Kidney glomerular epithelial cell (primary cell): ENCODE data around the gene SYDE2.
A peak's percentile ranks its signal among the peaks of the same experiment; 100 is the strongest.

Experiments
- DNase-seq: peaks from one replicate; lab custom pipeline; 2025; lab: John Stamatoyannopoulos, UW

SYDE2 gene

GRCh38 chr1:85121744-85122143 is 79.1 kb downstream of the SYDE2 start:
- DNase-seq, result no peak

- DNase-seq, result no peak
Observed at GRCh38 chr1:85118751-85119150, 82.1 kb downstream of the SYDE2 start.

- no peak for DNase-seq
Observed at GRCh38 chr1:85116856-85117255, 84.0 kb downstream of the SYDE2 start.

- DNase-seq, result no peak
Observed at GRCh38 chr1:85115933-85116332, 84.9 kb downstream of the SYDE2 start.

DNA sequence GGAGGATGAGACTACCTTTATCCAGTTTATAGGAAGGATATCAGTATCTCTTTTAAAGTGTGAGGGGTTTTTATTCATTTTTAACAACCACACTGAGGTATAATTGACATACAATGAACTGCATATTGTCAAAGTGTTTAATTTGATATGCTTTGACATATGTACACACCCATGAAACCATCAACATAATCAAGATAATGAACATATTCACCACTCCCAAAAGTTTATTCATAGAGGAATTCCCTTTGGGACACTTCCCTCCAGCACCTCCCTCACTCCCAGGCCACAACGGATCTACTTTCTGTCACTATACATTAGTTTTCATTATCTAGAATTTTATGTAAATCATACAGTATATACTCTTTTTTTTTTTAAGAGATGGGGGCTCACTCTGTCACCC is 89.1 kb downstream of the SYDE2 start:
- DNase-seq, result no peak

GRCh38 chr1:85109475-85109874 is 91.3 kb downstream of the SYDE2 start:
- peak; percentile 42 for DNase-seq
